WTC11 (cell line): ENCODE data around the gene ZDHHC1. TPM values are rescaled to one million over a fixed set of nuclear protein-coding genes. Genes with fewer than 3 reads are reported as not detected.

Experiments used
- ATAC-seq: fragments of 200-7000 bp; cut with Tn5 transposase; 2 replicates; pipeline ENCODE4 v1.10.0; 2021; ENCODE audit warnings: mild to moderate bottlenecking, moderate library complexity
- CTCF ChIA-PET: fragments of 300-600 bp; sonication (Branson Sonifier 250); formaldehyde crosslinking; loops from one replicate; lab custom pipeline; 2021; ENCODE audit warnings: antibody characterized with exemption; lab: Charles Lee
- POLR2A ChIA-PET: fragments of 350-600 bp; sonication (Branson Sonifier 250); formaldehyde crosslinking; loops from one replicate; lab custom pipeline; 2021; ENCODE audit warnings: antibody characterized with exemption; lab: Charles Lee
- DNase-seq: peaks from one replicate; pipeline ENCODE4 v3.0.0; 2021; ENCODE audit warnings: low spot score
- H3K27ac Mint-ChIP-seq: 2 replicates; pipeline ENCODE4 v1.8.0; 2021; ENCODE audit warnings: mixed read lengths
- H3K27me3 Mint-ChIP-seq: 2 replicates; pipeline ENCODE4 v1.8.0; 2021; ENCODE audit warnings: low read depth, mild to moderate bottlenecking, moderate library complexity, mixed read lengths
- H3K36me3 Mint-ChIP-seq: 2 replicates; pipeline ENCODE4 v1.8.0; 2021; ENCODE audit warnings: mixed read lengths
- H3K4me1 Mint-ChIP-seq: 2 replicates; pipeline ENCODE4 v1.8.0; 2022; ENCODE audit warnings: mixed read lengths
- H3K4me3 Mint-ChIP-seq: 2 replicates; pipeline ENCODE4 v1.8.0; 2021; ENCODE audit warnings: mild to moderate bottlenecking, moderate library complexity, mixed read lengths
- H3K9me3 Mint-ChIP-seq: 2 replicates; pipeline ENCODE4 v1.8.0; 2021; ENCODE audit warnings: mixed read lengths
- CREM ChIP-seq: sonication (generic); formaldehyde crosslinking; IDR thresholded peaks from 2 replicates; pipeline ENCODE4 v1.8.1; 2022; ENCODE audit warnings: mild to moderate bottlenecking, missing genetic modification reagents, moderate library complexity
- FOXJ3 ChIP-seq: sonication (generic); formaldehyde crosslinking; IDR thresholded peaks from 2 replicates; pipeline ENCODE4 v1.9.0; 2021; ENCODE audit warnings: missing genetic modification reagents, mild to moderate bottlenecking, borderline replicate concordance
- GRHL2 ChIP-seq: fragments of 250-450 bp; sonication (Bioruptor Pico); IDR thresholded peaks from 2 replicates; pipeline ENCODE4 v1.8.0; 2022; ENCODE audit warnings: mild to moderate bottlenecking, moderate library complexity; ENCODE audit not compliant: insufficient replicate concordance, severe bottlenecking
- GTF2I ChIP-seq: fragments of 250-450 bp; sonication (Bioruptor Pico); conservative IDR thresholded peaks from 2 replicates; pipeline ENCODE4 v1.4.0; 2021; ENCODE audit warnings: mild to moderate bottlenecking
- HMGA2 ChIP-seq: fragments of 250-450 bp; sonication (Bioruptor Pico); IDR thresholded peaks from 2 replicates; pipeline ENCODE4 v1.4.0; 2021; ENCODE audit warnings: mild to moderate bottlenecking, moderate library complexity
- JUN ChIP-seq: sonication (generic); formaldehyde crosslinking; IDR thresholded peaks from 2 replicates; pipeline ENCODE4 v1.8.0; 2023; ENCODE audit warnings: mild to moderate bottlenecking, missing genetic modification reagents
- NFATC4 ChIP-seq: fragments of 250-450 bp; sonication (Bioruptor Pico); IDR thresholded peaks from 2 replicates; pipeline ENCODE4 v1.9.0; 2021; ENCODE audit warnings: mild to moderate bottlenecking
- NFE2L1 ChIP-seq: sonication (generic); formaldehyde crosslinking; IDR thresholded peaks from 2 replicates; pipeline ENCODE4 v1.8.1; 2023; ENCODE audit warnings: missing genetic modification reagents
- NFYB ChIP-seq: sonication (generic); formaldehyde crosslinking; conservative IDR thresholded peaks from 2 replicates; pipeline ENCODE4 v1.8.0; 2022; ENCODE audit warnings: low read depth, missing genetic modification reagents
- NR2C2 ChIP-seq: sonication (generic); formaldehyde crosslinking; IDR thresholded peaks from 2 replicates; pipeline ENCODE4 v1.8.0; 2022; ENCODE audit warnings: mild to moderate bottlenecking, missing genetic modification reagents
- TCF7 ChIP-seq: sonication (generic); formaldehyde crosslinking; IDR thresholded peaks from 2 replicates; pipeline ENCODE4 v1.8.0; 2022; ENCODE audit warnings: mild to moderate bottlenecking, low read depth, missing genetic modification reagents, moderate library complexity
- TEAD1 ChIP-seq: sonication (generic); formaldehyde crosslinking; IDR thresholded peaks from 2 replicates; pipeline ENCODE4 v1.8.0; 2022; ENCODE audit warnings: mild to moderate bottlenecking, missing genetic modification reagents
- ZNF121 ChIP-seq: sonication (generic); formaldehyde crosslinking; IDR thresholded peaks from 2 replicates; pipeline ENCODE4 v1.8.0; 2023; ENCODE audit warnings: missing genetic modification reagents
- ZNF396 ChIP-seq: fragments of 250-450 bp; sonication (Bioruptor Pico); IDR thresholded peaks from 2 replicates; pipeline ENCODE4 v1.8.0; 2021; ENCODE audit warnings: mild to moderate bottlenecking, moderate library complexity, borderline replicate concordance
- total RNA-seq: library from RNA; stranded (reverse); gene quantifications from 3 replicates; pipeline ENCODE4 v1.2.3, GENCODE V29; 2021
- TF ChIP-seq, protein P1 (sequence below): sonication (generic); formaldehyde crosslinking; conservative IDR thresholded peaks from 2 replicates; pipeline ENCODE4 v1.8.1; 2023; ENCODE audit warnings: mild to moderate bottlenecking, low read depth, missing genetic modification reagents, moderate library complexity
- TF ChIP-seq, protein P2 (sequence below): fragments of 250-450 bp; sonication (Bioruptor Pico); IDR thresholded peaks from 2 replicates; pipeline ENCODE4 v2.1.2; 2022; ENCODE audit warnings: mild to moderate bottlenecking, moderate library complexity
- TF ChIP-seq, protein P3 (sequence below): sonication (generic); formaldehyde crosslinking; IDR thresholded peaks from 2 replicates; pipeline ENCODE4 v1.8.0; 2022; ENCODE audit warnings: mild to moderate bottlenecking, missing genetic modification reagents
- TF ChIP-seq, protein P4 (sequence below): sonication (generic); formaldehyde crosslinking; IDR thresholded peaks from 2 replicates; pipeline ENCODE4 v1.8.0; 2022; ENCODE audit warnings: mild to moderate bottlenecking, missing genetic modification reagents
- TF ChIP-seq, protein P5 (sequence below): fragments of 250-450 bp; sonication (Bioruptor Pico); IDR thresholded peaks from 2 replicates; pipeline ENCODE4 v1.9.0; 2021; ENCODE audit warnings: moderate library complexity, mild to moderate bottlenecking, inconsistent platforms, borderline replicate concordance
- TF ChIP-seq, protein P6 (sequence below): sonication (generic); formaldehyde crosslinking; IDR thresholded peaks from 2 replicates; pipeline ENCODE4 v1.8.0; 2023; ENCODE audit warnings: missing genetic modification reagents, mild to moderate bottlenecking, borderline replicate concordance
- TF ChIP-seq, protein P7 (sequence below): sonication (generic); formaldehyde crosslinking; IDR thresholded peaks from 2 replicates; pipeline ENCODE4 v1.8.1; 2022; ENCODE audit warnings: mild to moderate bottlenecking, moderate library complexity, missing genetic modification reagents

The ZDHHC1 gene
- total RNA-seq, 1 experiment from 2014 or later = 4.2 TPM

DNA sequence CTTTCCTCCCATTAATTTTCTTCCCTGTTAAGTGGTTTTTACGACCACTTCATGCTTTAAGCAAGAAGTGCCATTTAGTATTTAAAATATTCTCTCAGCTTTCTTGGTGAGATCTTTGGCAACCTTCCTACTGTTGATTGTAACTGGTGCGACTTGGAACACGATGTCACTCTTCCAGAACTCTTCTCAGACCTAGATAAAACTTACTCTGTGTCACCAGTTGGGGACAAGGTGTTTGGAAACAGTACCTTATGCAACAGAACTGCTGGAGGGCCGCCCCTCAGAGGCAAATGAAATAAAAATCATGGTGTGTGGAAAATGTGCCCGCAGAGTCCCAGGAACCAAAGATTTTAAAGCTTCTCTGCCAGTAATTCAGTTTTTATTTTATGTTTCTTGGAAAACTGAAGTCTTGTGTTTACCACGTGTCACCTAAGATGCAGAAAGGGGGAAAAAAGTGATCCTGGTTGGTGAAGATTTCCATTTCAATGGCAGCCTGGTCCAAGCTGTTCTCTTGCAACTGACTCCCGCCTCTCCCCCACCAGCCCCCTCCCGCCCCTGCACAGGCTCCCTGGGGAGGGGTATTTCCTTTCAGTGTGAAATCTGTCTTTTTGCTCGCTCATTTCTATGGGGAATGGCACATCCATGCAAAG lies 7.5 kb upstream of the ZDHHC1 start:
- CTCF ChIA-PET = interaction anchor here (0.6 to 10.4 kb wide), 12 partner anchors 7 to 288 kb away, joined by 3 to 234 read pairs (median 7); partner anchors contain the start of genes ATP6V0D1, TPPP3 and ZDHHC1
- Mint-ChIP-seq H3K4me3 (peak overlapping the region; percentile 51), H3K36me3 (no peaks in the 10 kb centered on the region), H3K27me3 (peaks cover 6% of the 10 kb centered on the region), H3K9me3 (peaks cover 5% of the 10 kb centered on the region), H3K27ac (peak overlapping the region; percentile 97), H3K4me1 (peaks cover 79% of the 10 kb centered on the region)
- DNase-seq (peak; percentile 66), ATAC-seq (peak; percentile 30)
- no peak for TF ChIP-seq NFATC4 (CRISPR knock-in tag)
- TF ChIP-seq CREM (CRISPR knock-in tag) = no peak
- TF ChIP-seq TEAD1 (CRISPR knock-in tag) = no peak
- TF ChIP-seq, protein P1, sequence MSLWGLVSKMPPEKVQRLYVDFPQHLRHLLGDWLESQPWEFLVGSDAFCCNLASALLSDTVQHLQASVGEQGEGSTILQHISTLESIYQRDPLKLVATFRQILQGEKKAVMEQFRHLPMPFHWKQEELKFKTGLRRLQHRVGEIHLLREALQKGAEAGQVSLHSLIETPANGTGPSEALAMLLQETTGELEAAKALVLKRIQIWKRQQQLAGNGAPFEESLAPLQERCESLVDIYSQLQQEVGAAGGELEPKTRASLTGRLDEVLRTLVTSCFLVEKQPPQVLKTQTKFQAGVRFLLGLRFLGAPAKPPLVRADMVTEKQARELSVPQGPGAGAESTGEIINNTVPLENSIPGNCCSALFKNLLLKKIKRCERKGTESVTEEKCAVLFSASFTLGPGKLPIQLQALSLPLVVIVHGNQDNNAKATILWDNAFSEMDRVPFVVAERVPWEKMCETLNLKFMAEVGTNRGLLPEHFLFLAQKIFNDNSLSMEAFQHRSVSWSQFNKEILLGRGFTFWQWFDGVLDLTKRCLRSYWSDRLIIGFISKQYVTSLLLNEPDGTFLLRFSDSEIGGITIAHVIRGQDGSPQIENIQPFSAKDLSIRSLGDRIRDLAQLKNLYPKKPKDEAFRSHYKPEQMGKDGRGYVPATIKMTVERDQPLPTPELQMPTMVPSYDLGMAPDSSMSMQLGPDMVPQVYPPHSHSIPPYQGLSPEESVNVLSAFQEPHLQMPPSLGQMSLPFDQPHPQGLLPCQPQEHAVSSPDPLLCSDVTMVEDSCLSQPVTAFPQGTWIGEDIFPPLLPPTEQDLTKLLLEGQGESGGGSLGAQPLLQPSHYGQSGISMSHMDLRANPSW (CRISPR knock-in tag) = no peak
- TF ChIP-seq, protein P2, sequence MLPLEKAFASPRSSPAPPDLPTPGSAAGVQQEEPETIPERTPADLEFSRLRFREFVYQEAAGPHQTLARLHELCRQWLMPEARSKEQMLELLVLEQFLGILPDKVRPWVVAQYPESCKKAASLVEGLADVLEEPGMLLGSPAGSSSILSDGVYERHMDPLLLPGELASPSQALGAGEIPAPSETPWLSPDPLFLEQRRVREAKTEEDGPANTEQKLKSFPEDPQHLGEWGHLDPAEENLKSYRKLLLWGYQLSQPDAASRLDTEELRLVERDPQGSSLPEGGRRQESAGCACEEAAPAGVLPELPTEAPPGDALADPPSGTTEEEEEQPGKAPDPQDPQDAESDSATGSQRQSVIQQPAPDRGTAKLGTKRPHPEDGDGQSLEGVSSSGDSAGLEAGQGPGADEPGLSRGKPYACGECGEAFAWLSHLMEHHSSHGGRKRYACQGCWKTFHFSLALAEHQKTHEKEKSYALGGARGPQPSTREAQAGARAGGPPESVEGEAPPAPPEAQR (CRISPR knock-in tag) = no peak
- no peak for TF ChIP-seq TCF7
- TF ChIP-seq GTF2I = no peak
- TF ChIP-seq, protein P3, sequence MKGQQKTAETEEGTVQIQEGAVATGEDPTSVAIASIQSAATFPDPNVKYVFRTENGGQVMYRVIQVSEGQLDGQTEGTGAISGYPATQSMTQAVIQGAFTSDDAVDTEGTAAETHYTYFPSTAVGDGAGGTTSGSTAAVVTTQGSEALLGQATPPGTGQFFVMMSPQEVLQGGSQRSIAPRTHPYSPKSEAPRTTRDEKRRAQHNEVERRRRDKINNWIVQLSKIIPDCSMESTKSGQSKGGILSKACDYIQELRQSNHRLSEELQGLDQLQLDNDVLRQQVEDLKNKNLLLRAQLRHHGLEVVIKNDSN = no peak
- no peak for TF ChIP-seq FOXJ3 (CRISPR knock-in tag)
- TF ChIP-seq ZNF396 (CRISPR knock-in tag) = no peak
- TF ChIP-seq GRHL2 (CRISPR knock-in tag) = no peak
- no peak for TF ChIP-seq NFE2L1
- no peak for TF ChIP-seq NR2C2 (CRISPR knock-in tag)
- no peak for TF ChIP-seq NFYB
- POLR2A ChIA-PET = interaction anchor here (0.6 to 1.0 kb wide), 2 partner anchors 26 to 57 kb away, joined by 3 to 4 read pairs; partner anchors contain the start of gene ATP6V0D1

DNA sequence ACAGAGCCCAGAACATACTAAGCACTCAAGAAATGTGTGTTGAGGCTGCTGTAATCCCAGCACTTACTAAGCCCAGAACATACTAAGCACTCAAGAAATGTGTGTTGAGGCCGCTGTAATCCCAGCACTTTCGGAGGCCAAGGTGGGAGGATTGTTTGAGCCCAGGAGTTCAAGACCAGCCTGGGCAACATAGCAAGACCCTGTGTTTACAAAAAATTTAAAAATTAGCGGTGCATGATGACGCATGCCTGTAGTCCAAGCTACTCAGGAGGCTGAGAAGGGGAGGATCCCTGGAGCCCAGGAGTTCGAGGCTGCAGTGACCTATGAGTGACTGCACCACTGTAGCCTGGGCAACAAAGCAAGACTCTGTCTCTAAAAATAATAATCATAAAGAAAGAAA lies 6.7 kb upstream of the ZDHHC1 start:
- CTCF ChIA-PET = interaction anchor here (0.8 to 10.4 kb wide), 5 partner anchors 24 to 163 kb away, joined by 3 to 234 read pairs (median 48); no protein-coding TSS in a partner anchor
- Mint-ChIP-seq H3K4me3 (no peak overlapping the region), H3K27me3 (peaks cover 6% of the 10 kb centered on the region), H3K36me3 (no peaks in the 10 kb centered on the region), H3K27ac (peak overlapping the region; percentile 89; the same call in 1 of the 2 replicates), H3K4me1 (peaks cover 74% of the 10 kb centered on the region), H3K9me3 (peaks cover 5% of the 10 kb centered on the region)
- ATAC-seq (no peak), DNase-seq (no peak)
- peak; percentile 97 for TF ChIP-seq ZNF121 (CRISPR knock-in tag)
- TF ChIP-seq, protein P4, sequence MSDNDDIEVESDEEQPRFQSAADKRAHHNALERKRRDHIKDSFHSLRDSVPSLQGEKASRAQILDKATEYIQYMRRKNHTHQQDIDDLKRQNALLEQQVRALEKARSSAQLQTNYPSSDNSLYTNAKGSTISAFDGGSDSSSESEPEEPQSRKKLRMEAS (CRISPR knock-in tag) = no peak
- POLR2A ChIA-PET = no interaction called here

DNA sequence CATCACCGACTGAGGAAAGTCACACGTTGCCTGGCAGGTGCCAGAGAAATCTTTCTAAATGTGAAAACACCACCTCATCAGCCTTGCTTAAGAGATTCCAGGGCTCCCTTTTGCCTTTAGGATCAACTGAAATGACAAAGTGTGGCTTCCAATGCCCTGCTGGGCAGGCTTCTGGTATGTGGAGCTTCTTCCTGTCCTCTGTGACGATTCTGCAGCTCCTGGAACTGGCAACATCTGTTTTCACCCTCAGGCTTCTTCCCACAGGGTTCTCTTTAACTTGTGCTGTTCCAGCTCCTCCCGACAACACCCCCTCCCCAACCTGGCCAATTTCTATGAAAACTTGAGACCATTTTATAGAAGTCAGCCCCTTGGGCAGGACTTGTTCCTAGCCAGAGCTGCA lies 4.8 kb upstream of the ZDHHC1 start:
- POLR2A ChIA-PET = interaction anchor here (0.5 kb wide), 1 partner anchor 154 kb away, joined by 3 read pairs; no protein-coding TSS in a partner anchor
- H3K36me3 Mint-ChIP-seq = no peaks in the 10 kb centered on the region
- no peak overlapping the region for H3K4me3 Mint-ChIP-seq
- H3K4me1 Mint-ChIP-seq = peaks cover 61% of the 10 kb centered on the region
- peak overlapping the region; percentile 49 for H3K27ac Mint-ChIP-seq
- ATAC-seq (no peak; the same call in 1 of the 2 replicates), DNase-seq (no peak)
- peaks cover 11% of the 10 kb centered on the region for H3K27me3 Mint-ChIP-seq
- H3K9me3 Mint-ChIP-seq = peaks cover 5% of the 10 kb centered on the region
- CTCF ChIA-PET = interaction anchor here (0.6 to 10.4 kb wide), 16 partner anchors 7 to 249 kb away, joined by 3 to 234 read pairs (median 5); partner anchors contain the start of genes ATP6V0D1, HSD11B2, KCTD19 and LRRC36
- TF ChIP-seq NR2C2 (CRISPR knock-in tag) (no peak), HMGA2 (CRISPR knock-in tag) (no peak), JUN (CRISPR knock-in tag) (no peak), CREM (CRISPR knock-in tag) (no peak)
- TF ChIP-seq, protein P5, sequence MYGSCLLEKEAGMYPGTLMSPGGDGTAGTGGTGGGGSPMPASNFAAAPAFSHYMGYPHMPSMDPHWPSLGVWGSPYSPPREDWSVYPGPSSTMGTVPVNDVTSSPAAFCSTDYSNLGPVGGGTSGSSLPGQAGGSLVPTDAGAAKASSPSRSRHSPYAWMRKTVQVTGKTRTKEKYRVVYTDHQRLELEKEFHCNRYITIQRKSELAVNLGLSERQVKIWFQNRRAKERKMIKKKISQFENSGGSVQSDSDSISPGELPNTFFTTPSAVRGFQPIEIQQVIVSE (CRISPR knock-in tag) = no peak
- TF ChIP-seq, protein P6, sequence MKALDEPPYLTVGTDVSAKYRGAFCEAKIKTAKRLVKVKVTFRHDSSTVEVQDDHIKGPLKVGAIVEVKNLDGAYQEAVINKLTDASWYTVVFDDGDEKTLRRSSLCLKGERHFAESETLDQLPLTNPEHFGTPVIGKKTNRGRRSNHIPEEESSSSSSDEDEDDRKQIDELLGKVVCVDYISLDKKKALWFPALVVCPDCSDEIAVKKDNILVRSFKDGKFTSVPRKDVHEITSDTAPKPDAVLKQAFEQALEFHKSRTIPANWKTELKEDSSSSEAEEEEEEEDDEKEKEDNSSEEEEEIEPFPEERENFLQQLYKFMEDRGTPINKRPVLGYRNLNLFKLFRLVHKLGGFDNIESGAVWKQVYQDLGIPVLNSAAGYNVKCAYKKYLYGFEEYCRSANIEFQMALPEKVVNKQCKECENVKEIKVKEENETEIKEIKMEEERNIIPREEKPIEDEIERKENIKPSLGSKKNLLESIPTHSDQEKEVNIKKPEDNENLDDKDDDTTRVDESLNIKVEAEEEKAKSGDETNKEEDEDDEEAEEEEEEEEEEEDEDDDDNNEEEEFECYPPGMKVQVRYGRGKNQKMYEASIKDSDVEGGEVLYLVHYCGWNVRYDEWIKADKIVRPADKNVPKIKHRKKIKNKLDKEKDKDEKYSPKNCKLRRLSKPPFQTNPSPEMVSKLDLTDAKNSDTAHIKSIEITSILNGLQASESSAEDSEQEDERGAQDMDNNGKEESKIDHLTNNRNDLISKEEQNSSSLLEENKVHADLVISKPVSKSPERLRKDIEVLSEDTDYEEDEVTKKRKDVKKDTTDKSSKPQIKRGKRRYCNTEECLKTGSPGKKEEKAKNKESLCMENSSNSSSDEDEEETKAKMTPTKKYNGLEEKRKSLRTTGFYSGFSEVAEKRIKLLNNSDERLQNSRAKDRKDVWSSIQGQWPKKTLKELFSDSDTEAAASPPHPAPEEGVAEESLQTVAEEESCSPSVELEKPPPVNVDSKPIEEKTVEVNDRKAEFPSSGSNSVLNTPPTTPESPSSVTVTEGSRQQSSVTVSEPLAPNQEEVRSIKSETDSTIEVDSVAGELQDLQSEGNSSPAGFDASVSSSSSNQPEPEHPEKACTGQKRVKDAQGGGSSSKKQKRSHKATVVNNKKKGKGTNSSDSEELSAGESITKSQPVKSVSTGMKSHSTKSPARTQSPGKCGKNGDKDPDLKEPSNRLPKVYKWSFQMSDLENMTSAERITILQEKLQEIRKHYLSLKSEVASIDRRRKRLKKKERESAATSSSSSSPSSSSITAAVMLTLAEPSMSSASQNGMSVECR (CRISPR knock-in tag) = no peak
- TF ChIP-seq, protein P7, sequence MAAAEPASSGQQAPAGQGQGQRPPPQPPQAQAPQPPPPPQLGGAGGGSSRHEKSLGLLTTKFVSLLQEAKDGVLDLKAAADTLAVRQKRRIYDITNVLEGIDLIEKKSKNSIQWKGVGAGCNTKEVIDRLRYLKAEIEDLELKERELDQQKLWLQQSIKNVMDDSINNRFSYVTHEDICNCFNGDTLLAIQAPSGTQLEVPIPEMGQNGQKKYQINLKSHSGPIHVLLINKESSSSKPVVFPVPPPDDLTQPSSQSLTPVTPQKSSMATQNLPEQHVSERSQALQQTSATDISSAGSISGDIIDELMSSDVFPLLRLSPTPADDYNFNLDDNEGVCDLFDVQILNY (CRISPR knock-in tag) = no peak
